Endothelial cell of umbilical vein (primary cell): ENCODE results near the gene EYS. TPM values are rescaled to one million over a fixed set of nuclear protein-coding genes. Genes with fewer than 3 reads are reported as not detected.

ENCODE experiments used
- BruUV-seq: library from RNA; stranded (reverse); fragments of 400-500 nt; replicated peaks from 2 replicates; lab custom pipeline; 2021; lab: Mats Ljungman, UMichigan
- CTCF ChIA-PET: fragments of 300-600, 350-600 bp; sonication (Branson Sonifier 250); formaldehyde crosslinking; loops from one replicate; lab custom pipeline; 2021; ENCODE audit warnings: antibody characterized with exemption, inconsistent platforms; lab: Charles Lee
- POLR2A ChIA-PET: fragments of 300-600, 350-600 bp; sonication (Branson Sonifier 250); formaldehyde crosslinking; loops from one replicate; lab custom pipeline; 2021; ENCODE audit warnings: antibody characterized with exemption, inconsistent platforms; lab: Charles Lee
- DNase-seq: peaks from one replicate; pipeline ENCODE4 v3.0.0-alpha.2; 2011; ENCODE audit warnings: low read depth, low spot score
- FAIRE-seq: peaks from 2 replicates; lab custom pipeline; 2011; peaks lifted over from hg19 to GRCh38; lab: Jason Lieb, UNC
- H2AFZ ChIP-seq: 2 replicates; pipeline ENCODE4 v1.6.0; 2012; ENCODE audit warnings: low read depth, low read length, control low read depth, inconsistent platforms
- H3K27ac ChIP-seq: 2 replicates; pipeline ENCODE4 v1.5.1; 2011; ENCODE audit warnings: low read depth, mild to moderate bottlenecking, control low read depth, low read length, moderate library complexity; ENCODE audit not compliant: insufficient read depth
- H3K27me3 ChIP-seq, 2 experiments: 2 replicates each; pipeline versions ENCODE4 v1.6.0 to v1.6.1; 2011; ENCODE audit warnings: low read length in 2 of 2, mixed read lengths in 1 of 2; ENCODE audit not compliant: control insufficient read depth in 2 of 2, insufficient read depth in 2 of 2
- H3K36me3 ChIP-seq, 2 experiments: 2 replicates in 1 of 2; 3 replicates in 1 of 2; pipeline ENCODE4 v1.5.1; 2011; ENCODE audit warnings: low read length in 2 of 2, mild to moderate bottlenecking in 1 of 2, moderate library complexity in 1 of 2; ENCODE audit not compliant: control insufficient read depth in 2 of 2, insufficient read depth in 2 of 2; ENCODE audit errors: extremely low read depth in 1 of 2
- H3K4me1 ChIP-seq: 3 replicates; pipeline ENCODE4 v1.5.1; 2011; ENCODE audit warnings: mild to moderate bottlenecking, low read length; ENCODE audit not compliant: control insufficient read depth, insufficient read depth; ENCODE audit errors: extremely low read depth
- H3K4me2 ChIP-seq: 2 replicates; pipeline ENCODE4 v1.6.1; 2011; ENCODE audit warnings: low read length, control low read depth, mixed read lengths; ENCODE audit not compliant: insufficient read depth
- H3K4me3 ChIP-seq, 3 experiments: fragments of 200-600 bp in 1 of 3; sonication (generic), shearing (Covaris generic) in 1 of 3; replicated peaks in 1 of 3; 2 replicates each; pipeline ENCODE4 v1.5.1; 2011 to 2016; ENCODE audit warnings: control low read depth in 3 of 3, low read length in 3 of 3, mild to moderate bottlenecking in 2 of 3, inconsistent platforms in 1 of 3, low read depth in 1 of 3, moderate library complexity in 1 of 3; ENCODE audit not compliant: insufficient read depth in 1 of 3
- H3K79me2 ChIP-seq: 2 replicates; pipeline ENCODE4 v1.6.0; 2012; ENCODE audit warnings: low read length, inconsistent platforms; ENCODE audit not compliant: control insufficient read depth, insufficient read depth
- H3K9ac ChIP-seq: replicated peaks from 2 replicates; pipeline ENCODE3; 2011; ENCODE audit warnings: low read length, control low read depth; ENCODE audit not compliant: insufficient read depth; ENCODE audit errors: extremely low read depth
- H3K9me1 ChIP-seq: replicated peaks from 3 replicates; pipeline ENCODE4 v1.6.0; 2011; ENCODE audit warnings: mild to moderate bottlenecking, low read length; ENCODE audit not compliant: control insufficient read depth, insufficient read depth; ENCODE audit errors: extremely low read depth
- H3K9me3 ChIP-seq: replicated peaks from 2 replicates; pipeline ENCODE4 v1.5.1; 2012; ENCODE audit warnings: low read length, inconsistent platforms; ENCODE audit not compliant: control insufficient read depth, insufficient read depth
- H4K20me1 ChIP-seq: replicated peaks from 2 replicates; pipeline ENCODE3; 2011; ENCODE audit warnings: mild to moderate bottlenecking, low read length; ENCODE audit not compliant: control insufficient read depth, insufficient read depth; ENCODE audit errors: extremely low read depth
- CTCF ChIP-seq, 2 donors: IDR thresholded peaks; 1 replicate in 1 of 2; 2 replicates in 1 of 2; pipeline ENCODE4 v1.5.1; 2011; ENCODE audit warnings: low read length in 2 of 2, mild to moderate bottlenecking in 2 of 2, moderate library complexity in 2 of 2, control low read depth in 1 of 2, inconsistent platforms in 1 of 2, low read depth in 1 of 2; ENCODE audit not compliant: insufficient read depth in 1 of 2; ENCODE audit errors: extremely low read depth in 1 of 2
- EZH2 ChIP-seq: IDR thresholded peaks from 2 replicates; pipeline ENCODE4 v1.6.1; 2012; ENCODE audit warnings: borderline replicate concordance, low read depth, mild to moderate bottlenecking, moderate library complexity, low read length, inconsistent platforms; ENCODE audit not compliant: severe bottlenecking
- FOS ChIP-seq: IDR thresholded peaks from 2 replicates; pipeline ENCODE4 v1.6.1; 2011; ENCODE audit warnings: mild to moderate bottlenecking, low read length, moderate library complexity, borderline replicate concordance; ENCODE audit not compliant: insufficient read depth
- GATA2 ChIP-seq: IDR thresholded peaks from 2 replicates; pipeline ENCODE4 v1.7.0; 2011; ENCODE audit warnings: low read depth, mild to moderate bottlenecking, moderate library complexity, mixed read lengths, low read length; ENCODE audit not compliant: insufficient read length, insufficient read depth
- JUN ChIP-seq: IDR thresholded peaks from 2 replicates; pipeline ENCODE4 v1.6.1; 2011; ENCODE audit warnings: borderline replicate concordance, low read depth; ENCODE audit not compliant: insufficient read length, insufficient read depth
- MAX ChIP-seq: IDR thresholded peaks from 2 replicates; pipeline ENCODE4 v1.6.1; 2011; ENCODE audit not compliant: insufficient read depth, insufficient read length
- MYC ChIP-seq: IDR thresholded peaks from one replicate; pipeline ENCODE4 v1.6.1; 2011; ENCODE audit warnings: mild to moderate bottlenecking, low read depth, low read length
- POLR2A ChIP-seq: IDR thresholded peaks from 2 replicates; pipeline ENCODE4 v1.6.1; 2012; ENCODE audit warnings: low read depth, mild to moderate bottlenecking, control low read depth, low read length
- POLR2AphosphoS5 ChIP-seq: IDR thresholded peaks from 2 replicates; pipeline ENCODE4 v1.6.1; 2012; ENCODE audit warnings: low read depth, mild to moderate bottlenecking, control low read depth, low read length, moderate library complexity; ENCODE audit not compliant: insufficient read depth
- dilution Hi-C: fragments of 300-500 bp; cut with MboI; formaldehyde crosslinking; loops from one replicate; pipeline ENCODE4 v1.15.0; 2019; ENCODE audit warnings: low sequenced_read_pairs; ENCODE audit not compliant: extremely low pct_ligation_motif_present
- intact Hi-C: fragments of 100-400 bp; cut with micrococcal nuclease; formaldehyde crosslinking; loops from one replicate; pipeline ENCODE4 v1.10.0; 2022
- polyA plus RNA-seq, 4 experiments: library from polyadenylated mRNA; depleted of rRNA in 3 of 4; stranded (reverse) in 3 of 4; unstranded in 1 of 4; fragments of >200 nt; gene quantifications; 2 replicates each; pipeline versions ENCODE4 v1.2.1 to v1.2.3, GENCODE V29; 2011 to 2012; ENCODE audit warnings: missing spikeins in 1 of 4
- total RNA-seq: library from RNA; stranded (reverse); gene quantifications from 2 replicates; pipeline ENCODE4 v1.2.3, GENCODE V29; 2021

EYS gene
- total and polyA plus RNA-seq, 2 donors (not counting 3 experiments of a cell fraction or from before 2014, with no cell fraction given): 0.01 to 0.27 TPM

- TF ChIP-seq GATA2 (no peak), CTCF (IDR thresholded peaks at IDR 0.05; ENCODE audit: extremely low read depth in 1 of 2, insufficient read depth in 1 of 2, low read depth in 1 of 2, low read length in 2 of 2) (no peak), EZH2 (no peak), FOS (no peak), POLR2AphosphoS5 (no peak), POLR2A (no peak), MYC (no peak), MAX (no peak), JUN (no peak)
- POLR2A ChIA-PET: no interaction called here
- Histone ChIP-seq H3K9me3 (no peaks in the 10 kb centered on the region), H3K4me3 (no peak overlapping the region), H3K9me1 (no peaks in the 10 kb centered on the region), H3K27ac (no peak overlapping the region), H2AFZ (no peak overlapping the region), H3K4me1 (peaks cover 17% of the 10 kb centered on the region), H3K9ac (no peak overlapping the region), H3K4me2 (peak overlapping the region; percentile 31), H3K79me2 (no peaks in the 10 kb centered on the region), H3K36me3 (no peaks in the 10 kb centered on the region), H3K27me3 (no peaks in the 10 kb centered on the region), H4K20me1 (no peaks in the 10 kb centered on the region)
- BruUV-seq: no TSS peak
- intact Hi-C loops (no loop called here), dilution Hi-C loops (no loop called here)
- DNase-seq: no peak
- CTCF ChIA-PET: interaction anchor here (0.9 kb wide), 1 partner anchor 15 kb away, joined by 3 read pairs; no protein-coding TSS in a partner anchor
- no peak for FAIRE-seq
These were observed 1204.2 kb downstream of the EYS start for GRCh38 chr6:64502801-64503200.
